Activated CD8-positive, alpha-beta memory T cell treated with anti-CD3 and anti-CD28 coated beads, Interleukin-2, amount 50 U/mL, for 1 hour (primary cell): ENCODE data around the gene PRTN3.
A peak's percentile ranks its signal among the peaks of the same experiment; 100 is the strongest.
"Not testable (repeated sequence)": the region's sequence is repeated elsewhere in the genome, so short reads cannot be mapped to it uniquely, and the experiment has no call there.

ENCODE experiments used
- DNase-seq: peaks from one replicate; pipeline ENCODE4 v3.0.0-alpha.2; 2020; ENCODE audit errors: extremely low read depth

PRTN3 gene

DNA sequence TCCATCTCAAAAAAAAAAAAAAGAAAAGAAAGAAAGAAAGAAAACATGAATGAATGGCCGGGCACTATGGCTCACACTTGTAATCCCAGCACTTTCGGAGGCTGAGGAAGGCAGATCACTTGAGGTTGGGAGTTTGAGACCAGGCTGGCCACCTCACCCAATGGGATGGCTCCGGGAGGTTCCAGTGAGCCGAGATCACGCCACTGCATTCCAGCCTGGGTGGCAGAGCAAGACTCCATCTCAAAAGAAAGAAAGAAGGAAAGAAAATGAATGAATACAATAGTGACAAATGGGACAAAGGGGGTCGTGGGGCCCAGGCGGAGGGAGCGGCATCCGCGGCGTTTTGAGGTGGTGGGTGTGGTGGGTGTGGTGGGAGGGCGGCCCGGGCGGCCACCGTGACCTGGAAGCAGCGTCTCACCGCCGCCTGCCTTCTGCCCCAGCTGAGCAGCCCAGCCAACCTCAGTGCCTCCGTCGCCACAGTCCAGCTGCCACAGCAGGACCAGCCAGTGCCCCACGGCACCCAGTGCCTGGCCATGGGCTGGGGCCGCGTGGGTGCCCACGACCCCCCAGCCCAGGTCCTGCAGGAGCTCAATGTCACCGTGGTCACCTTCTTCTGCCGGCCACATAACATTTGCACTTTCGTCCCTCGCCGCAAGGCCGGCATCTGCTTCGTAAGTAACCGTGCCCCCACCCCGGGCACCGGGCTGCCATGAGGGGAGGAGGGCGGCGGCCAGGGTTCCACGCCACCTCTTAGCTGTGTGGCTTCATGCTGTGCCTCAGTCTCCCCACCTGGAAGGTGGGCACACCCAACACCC lies 5.1 kb downstream of the PRTN3 start:
- no peak for DNase-seq

DNA sequence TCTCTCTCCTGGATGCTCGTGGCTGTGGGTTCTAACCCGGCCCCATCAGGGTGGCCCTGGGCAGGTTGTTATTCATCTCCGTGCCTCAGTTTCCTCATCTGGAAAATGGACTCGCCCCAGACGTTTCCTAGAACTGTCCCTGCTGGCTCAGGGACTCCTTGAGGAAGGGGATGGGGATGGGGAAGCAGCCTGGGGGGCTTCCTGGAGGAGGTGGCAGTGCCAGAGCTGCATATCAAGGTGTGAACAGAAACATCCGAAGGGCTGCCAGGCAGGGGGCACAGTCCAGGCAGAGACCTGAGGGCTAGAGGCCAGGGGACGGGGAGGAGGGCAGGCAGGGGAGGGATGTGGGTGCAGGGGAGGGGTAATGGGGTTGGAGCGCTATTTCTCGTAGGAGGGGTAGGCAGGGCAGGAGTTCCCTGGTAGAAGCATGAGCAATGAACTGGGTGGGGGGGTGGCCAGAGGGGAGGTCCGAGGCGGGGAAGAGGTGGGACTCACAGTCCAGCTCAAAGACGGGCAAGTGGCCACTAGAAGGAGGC lies 7.7 kb downstream of the PRTN3 start:
- DNase-seq: no peak

DNA sequence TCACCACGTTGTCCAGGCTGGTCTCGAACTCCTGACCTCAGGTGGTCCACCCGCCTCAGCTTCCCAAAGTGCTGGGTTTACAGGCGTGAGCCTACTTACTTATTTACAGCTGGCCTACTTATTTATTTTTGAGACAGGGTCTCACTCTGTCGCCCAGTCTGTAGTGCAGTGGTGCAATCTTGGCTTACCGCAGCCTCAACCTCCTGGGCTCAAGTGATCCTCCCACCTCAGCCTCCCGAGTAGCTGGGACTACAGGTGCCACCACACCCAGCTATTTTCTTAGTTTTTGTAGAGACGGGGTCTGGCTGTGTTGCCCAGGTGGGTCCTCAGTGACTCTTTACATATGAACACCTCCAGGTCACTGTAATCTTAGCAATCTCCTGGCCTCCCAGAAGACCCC lies 8.4 kb downstream of the PRTN3 start:
- not testable (repeated sequence) for DNase-seq

DNA sequence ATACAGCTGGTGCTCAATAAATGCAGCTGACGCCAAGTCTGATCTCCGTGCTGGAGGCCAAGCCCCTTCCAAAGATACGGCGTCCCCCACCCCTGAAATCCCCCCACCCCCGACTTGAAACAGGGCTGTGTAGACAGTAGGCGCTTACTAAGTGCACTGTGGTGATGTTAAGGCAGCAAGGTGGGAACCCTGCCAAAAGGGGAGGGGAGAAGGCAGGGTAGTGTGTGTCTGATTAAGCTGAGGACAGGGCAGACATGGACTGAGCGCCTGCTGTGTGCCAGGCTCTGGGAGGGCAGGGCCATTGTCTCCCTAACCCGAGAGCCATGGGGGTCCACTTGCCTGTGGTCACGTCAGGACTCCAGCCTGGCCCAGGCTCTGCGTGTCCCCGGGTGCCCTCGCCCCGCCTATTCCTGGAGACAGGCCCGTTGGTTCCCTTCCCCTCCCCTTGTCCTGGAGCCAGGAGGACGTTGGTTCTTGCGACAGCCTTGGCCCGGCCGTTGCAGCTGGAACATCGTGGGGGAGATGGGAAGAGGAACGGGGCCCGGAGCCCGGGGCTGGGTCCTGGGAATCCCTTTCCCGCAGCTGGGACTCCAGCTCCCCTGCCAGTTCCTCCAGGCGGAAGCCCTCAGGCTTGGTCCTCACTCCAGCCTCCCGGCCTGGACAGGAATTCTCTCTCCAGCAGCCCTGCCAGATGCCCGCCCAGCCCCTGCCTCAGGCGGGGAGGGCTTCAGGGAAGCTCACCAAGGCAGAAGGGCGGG lies 9.6 kb downstream of the PRTN3 start:
- DNase-seq: no peak

DNA sequence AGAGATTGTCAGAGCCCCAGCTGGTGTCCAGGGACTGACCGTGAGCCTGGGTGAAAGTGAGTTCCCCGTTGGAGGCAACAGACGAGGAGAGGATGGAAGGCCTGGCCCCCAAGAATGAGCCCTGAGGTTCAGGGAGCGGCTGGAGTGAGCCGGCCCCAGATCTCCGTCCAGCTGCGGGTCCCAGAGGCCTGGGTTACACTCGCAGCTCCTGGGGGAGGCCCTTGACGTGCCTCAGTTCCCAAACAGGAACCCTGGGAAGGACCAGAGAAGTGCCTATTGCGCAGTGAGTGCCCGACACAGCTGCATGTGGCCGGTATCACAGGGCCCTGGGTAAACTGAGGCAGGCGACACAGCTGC lies 10.2 kb downstream of the PRTN3 start:
- no peak for DNase-seq

DNA sequence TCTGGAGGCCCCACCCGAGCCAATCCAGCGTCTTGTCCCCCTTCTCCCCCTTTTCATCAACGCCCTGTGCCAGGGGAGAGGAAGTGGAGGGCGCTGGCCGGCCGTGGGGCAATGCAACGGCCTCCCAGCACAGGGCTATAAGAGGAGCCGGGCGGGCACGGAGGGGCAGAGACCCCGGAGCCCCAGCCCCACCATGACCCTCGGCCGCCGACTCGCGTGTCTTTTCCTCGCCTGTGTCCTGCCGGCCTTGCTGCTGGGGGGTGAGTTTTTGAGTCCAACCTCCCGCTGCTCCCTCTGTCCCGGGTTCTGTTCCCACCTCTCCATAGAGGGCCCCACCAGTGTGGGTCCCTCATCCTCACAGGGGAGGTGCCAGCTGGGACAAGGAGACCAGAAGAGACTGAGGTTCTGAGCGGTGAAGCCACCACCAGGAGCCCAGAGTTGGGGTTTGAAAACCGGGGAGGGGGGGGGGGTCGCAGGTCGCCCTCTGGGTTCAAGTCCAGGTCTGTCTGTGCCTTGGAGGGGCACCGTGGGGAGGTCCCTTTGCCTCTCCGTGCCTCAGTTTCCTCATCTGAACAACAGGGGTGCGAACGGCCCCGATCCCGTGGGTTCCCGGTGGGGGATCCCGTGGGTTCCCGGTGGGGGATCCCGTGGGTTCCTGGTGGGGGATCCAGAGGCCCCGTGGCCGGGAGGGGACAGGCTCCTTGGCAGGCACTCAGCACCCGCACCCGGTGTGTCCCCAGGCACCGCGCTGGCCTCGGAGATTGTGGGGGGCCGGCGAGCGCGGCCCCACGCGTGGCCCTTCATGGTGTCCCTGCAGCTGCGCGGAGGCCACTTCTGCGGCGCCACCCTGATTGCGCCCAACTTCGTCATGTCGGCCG lies 11.6 kb downstream of the PRTN3 start, which contains the start of gene ELANE:
TSS of gene ELANE (plus strand) at position 168 of the 878 bp plus-strand sequence. CDS start at position 194, 26 bp downstream.
- DNase-seq: no peak

DNA sequence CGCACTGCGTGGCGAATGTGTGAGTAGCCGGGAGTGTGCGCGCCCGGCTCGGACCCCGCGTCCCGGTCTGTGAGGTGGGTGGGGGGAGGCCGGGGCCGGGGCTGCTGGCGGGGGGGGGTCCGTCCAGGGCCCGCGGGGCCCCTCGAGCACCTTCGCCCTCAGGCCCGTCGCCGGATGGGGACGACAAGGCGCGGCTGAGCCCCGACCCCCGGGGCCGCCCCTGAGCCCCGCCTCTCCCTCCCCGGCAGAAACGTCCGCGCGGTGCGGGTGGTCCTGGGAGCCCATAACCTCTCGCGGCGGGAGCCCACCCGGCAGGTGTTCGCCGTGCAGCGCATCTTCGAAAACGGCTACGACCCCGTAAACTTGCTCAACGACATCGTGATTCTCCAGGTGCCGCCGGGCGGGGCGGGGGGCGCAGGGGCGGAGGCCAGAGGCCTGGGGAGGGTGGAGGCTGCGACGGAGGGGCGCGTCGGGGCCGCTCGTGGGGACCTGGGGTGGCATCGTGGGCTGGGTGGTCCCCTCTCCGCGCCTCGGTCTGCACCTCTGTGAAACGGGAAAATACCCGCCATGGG lies 12.3 kb downstream of the PRTN3 start:
- no peak for DNase-seq

DNA sequence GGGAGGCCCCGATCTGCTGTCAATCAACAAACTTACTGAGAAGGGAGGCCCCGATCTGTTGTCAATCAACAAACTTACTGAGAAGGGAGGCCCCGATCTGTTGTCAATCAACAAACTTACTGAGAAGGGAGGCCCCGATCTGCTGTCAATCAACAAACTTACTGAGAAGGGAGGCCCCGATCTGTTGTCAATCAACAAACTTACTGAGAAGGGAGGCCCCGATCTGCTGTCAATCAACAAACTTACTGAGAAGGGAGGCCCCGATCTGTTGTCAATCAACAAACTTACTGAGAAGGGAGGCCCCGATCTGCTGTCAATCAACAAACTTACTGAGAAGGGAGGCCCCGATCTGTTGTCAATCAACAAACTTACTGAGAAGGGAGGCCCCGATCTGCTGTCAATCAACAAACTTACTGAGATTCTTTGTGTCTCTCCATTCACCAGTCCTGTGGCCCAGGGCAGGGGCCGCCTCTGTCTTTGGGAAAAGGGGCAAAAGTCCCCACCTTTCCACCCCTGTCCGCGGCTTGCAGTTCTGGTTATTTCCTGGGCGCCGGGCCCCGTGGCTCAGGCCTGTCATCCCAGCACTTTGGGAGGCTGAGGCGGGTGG lies 12.9 kb downstream of the PRTN3 start:
- not testable (repeated sequence) for DNase-seq

DNA sequence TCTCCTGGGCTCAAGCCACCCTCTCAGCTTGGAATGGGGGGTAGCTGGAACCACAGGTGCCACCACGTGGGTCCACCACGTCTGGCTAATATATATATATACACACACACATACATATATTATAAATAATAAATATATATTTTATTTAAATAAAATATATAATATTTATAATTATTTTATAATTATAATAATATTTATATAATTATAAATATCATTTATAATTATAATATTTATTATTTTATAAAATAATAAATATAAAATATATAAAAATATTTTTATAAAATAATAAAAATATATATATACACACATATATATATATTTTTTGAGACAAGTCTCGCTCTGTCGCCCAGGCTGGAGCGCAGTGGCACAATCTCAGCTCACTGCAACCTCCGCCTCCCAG lies 13.8 kb downstream of the PRTN3 start:
- no peak for DNase-seq

DNA sequence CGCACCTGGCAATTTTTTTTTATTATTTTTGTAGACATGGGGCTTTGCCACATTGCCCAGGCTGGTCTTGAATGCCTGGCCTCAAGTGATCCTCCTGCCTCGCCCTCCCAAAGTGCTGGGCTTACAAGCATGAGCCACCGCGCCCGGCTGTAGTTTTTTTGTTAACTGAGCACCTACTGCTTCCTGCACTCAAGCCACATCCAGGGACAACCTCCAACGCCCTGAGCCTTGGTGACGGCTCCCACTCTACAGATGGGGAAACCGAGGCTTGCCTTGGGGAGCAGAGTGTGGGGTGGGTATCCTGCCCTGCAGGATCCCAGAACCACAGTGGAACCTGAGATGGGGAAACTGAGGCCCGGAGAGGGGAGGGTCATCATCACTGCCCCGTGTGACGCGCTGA lies 14.3 kb downstream of the PRTN3 start:
- no peak for DNase-seq

DNA sequence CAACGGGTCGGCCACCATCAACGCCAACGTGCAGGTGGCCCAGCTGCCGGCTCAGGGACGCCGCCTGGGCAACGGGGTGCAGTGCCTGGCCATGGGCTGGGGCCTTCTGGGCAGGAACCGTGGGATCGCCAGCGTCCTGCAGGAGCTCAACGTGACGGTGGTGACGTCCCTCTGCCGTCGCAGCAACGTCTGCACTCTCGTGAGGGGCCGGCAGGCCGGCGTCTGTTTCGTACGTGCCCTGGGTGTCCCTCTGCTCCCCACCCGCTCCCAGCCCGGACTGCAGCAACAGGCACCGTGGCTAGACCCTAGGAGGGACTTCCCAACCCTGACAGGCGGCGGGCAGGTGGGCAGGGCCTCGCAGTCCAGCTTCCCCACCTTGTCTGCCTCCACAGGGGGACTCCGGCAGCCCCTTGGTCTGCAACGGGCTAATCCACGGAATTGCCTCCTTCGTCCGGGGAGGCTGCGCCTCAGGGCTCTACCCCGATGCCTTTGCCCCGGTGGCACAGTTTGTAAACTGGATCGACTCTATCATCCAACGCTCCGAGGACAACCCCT lies 14.8 kb downstream of the PRTN3 start:
- no peak for DNase-seq

DNA sequence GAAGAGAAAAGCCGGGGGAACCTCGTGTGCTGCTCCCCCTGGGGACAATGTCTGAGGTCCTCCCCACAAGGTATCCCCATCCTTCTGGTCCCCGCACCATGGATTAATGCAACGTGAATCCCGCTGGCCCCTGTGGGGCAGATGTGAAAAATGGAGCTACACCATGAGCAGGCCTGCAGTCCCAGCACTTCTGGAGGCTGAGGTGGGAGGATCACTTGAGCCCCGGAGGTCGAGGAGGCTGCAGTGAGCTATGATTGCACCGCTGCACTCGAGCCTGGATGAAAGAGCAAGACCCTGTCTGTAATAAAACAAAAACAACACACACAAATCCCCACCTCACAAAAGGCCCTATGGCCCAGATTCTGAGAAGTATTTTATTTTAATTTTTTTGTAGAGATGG lies 17.5 kb downstream of the PRTN3 start:
- DNase-seq: no peak

DNA sequence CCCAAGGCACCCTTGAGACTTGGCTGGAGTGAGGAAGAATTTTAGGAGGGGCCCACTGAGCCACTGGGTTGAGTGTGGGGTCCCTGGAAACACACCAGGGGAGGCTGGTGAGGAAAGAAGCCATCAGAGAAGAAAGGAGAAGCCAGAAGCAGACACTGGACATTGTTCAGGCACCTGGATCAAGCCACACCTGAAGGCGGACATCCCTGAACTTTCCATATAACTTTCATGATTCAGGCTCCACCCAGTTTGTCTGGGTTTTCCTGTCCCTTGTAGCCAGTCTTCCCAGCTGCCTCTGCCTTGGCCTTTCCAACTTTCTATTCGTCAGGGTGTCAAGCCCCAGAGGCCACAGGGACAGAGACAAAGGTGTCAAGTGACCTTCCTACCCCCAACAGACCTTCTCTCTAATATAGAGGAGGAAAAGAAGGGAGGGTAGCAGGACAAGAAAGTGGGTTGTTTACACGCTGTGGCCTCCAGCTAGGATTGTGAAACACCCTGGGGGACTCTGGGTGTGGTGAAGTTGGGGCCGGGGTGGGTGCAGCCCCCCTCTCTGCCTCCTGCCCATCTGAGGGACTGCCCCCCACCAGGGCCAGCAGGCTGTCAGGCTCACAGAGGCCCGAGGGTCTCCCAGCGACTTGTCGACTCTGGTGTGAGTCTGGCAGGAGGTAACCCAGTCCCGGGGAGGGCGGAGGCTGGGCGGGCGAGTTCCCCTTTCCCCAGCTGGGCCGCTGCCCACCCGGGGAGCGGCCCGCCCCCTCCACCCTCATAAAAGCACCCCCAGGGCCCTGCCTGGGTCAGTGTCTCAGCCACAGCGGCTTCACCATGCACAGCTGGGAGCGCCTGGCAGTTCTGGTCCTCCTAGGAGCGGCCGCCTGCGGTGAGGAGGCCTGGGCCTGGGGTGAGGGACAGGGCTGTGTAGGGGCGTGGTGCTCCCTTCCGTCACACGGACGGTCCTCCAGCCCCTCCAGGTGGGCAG lies 18.4 kb downstream of the PRTN3 start, which contains the start of gene CFD:
TSS of gene CFD (plus strand) at position 797 of the 976 bp plus-strand sequence. CDS start at position 823, 26 bp downstream.
- no peak for DNase-seq

DNA sequence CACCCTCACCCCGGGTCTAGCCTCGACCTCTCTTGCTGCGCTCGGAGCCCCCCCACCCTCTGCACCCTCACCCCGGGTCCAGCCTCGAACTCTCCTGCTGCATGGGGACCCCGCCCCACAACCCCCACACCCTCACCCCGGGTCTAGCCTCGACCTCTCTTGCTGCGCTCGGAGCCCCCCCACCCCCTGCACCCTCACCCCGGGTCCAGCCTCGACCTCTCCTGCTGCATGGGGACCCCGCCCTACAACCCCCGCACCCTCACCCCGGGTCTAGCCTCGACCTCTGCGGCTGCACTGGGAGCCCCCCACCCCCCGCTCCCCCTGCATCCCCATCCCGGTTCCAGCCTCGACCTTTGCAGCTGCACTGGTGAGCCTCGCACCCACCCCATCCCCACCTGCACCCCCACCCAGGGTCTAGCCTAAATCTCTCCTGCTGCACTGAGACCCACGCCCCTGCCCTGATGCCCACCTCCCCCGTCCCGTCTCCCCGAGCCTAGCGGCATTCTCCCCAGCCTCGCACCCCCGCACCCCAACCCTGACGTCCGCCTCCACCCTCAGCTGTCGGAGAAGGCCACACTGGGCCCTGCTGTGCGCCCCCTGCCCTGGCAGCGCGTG lies 20.4 kb downstream of the PRTN3 start:
- DNase-seq: no peak

DNA sequence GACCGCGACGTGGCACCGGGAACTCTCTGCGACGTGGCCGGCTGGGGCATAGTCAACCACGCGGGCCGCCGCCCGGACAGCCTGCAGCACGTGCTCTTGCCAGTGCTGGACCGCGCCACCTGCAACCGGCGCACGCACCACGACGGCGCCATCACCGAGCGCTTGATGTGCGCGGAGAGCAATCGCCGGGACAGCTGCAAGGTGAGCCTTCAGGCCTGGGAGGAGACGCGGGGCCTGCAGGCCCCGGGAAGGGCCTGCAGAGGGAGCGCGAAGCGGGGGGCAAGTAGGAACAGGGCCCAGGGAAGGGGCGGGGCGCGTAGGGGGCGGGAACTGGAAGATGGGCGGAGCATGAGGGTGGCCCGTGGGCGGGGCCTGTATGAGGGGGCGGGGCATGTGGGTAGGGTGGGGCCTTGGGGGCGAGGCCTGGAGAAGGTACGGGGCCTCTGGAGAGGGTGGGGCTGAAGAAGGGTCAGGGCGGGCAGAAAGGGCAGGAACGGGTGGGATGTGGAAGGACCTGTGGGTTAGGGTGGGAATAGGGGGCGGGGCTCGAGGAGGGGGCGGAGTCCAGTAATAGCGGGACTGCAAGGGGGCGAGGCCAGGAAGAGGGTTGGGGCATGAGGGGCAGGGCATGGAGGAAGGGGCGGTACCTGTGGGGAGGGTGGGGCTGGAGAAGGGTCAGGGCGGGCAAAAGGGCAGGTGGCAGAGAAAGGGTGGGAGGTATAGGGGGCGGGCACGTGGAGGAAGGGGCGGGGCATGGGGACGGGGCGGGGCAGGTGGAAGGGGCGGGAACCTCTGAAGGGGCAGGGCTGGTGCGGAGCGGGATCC lies 21.2 kb downstream of the PRTN3 start:
- DNase-seq: peak; percentile 36

DNA sequence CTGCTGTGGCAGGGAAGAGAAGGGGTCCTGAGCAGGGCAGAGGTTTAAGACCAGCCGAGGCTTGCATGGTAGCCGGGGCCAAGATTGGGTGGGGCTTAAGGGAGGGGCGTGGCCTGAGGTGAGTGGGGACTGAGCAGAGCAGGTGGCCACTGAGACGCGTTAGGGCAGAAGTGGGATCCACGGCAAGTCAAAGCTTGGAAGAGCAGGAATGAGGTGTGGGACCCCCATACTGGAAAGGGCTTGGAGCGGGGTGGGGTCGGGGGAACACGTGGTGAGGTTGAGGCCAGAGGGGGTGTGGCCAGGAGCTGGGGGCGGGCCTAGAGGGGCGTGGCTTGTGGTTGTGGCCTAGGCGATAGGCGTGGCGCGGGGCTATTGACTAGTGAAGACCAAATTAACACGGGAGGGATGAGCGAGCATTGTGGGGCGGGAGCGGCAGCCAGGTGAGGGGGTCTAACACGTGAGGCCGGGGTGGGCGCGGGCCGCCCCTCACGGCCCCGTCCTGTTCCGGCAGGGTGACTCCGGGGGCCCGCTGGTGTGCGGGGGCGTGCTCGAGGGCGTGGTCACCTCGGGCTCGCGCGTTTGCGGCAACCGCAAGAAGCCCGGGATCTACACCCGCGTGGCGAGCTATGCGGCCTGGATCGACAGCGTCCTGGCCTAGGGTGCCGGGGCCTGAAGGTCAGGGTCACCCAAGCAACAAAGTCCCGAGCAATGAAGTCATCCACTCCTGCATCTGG lies 21.9 kb downstream of the PRTN3 start:
- DNase-seq: peak; percentile 37

DNA sequence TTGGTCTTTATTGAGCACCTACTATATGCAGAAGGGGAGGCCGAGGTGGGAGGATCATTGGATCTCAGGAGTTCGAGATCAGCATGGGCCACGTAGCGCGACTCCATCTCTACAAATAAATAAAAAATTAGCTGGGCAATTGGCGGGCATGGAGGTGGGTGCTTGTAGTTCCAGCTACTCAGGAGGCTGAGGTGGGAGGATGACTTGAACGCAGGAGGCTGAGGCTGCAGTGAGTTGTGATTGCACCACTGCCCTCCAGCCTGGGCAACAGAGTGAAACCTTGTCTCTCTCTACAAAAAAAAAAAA lies 22.5 kb downstream of the PRTN3 start:
- DNase-seq: no peak
